GM12873 (cell line): Measurements from ENCODE around the gene PA2G4.

Experiments
- CTCF ChIP-seq: IDR thresholded peaks from 2 replicates; pipeline ENCODE4 v1.5.1; 2012; ENCODE audit warnings: low read depth, mild to moderate bottlenecking, moderate library complexity, low read length, control low read depth; ENCODE audit not compliant: insufficient read depth; ENCODE audit errors: missing control alignments

The PA2G4 gene

GRCh38 chr12:56129206-56129941 is 25.0 kb downstream of the PA2G4 start:
- no peak for TF ChIP-seq CTCF

DNA sequence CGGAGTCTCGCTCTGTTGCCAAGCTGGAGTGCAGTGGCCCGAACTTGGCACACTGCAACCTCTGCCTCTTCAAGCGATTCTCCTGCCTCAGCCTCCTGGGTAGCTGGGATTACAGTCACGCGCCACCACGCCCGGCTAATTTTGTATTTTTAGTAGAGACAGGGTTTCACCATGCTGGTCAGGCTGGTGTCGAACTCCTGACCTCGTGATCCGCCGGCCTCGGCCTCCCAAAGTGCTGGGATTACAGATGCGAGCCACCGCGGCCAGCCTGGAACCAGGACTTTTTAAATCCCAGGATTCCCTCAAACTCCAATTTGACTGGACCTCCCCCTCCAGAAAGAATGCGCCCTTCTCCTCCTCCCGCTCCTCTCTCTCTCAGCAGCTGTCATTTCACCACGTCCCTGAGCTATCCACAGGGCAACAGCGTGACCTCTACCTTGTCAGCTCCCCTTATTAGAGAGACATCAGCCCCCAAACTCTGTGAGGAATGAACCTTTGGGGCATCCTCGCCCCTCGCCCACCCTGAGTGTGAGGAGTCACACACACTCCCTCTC is 25.7 kb downstream of the PA2G4 start:
- TF ChIP-seq CTCF = no peak

DNA sequence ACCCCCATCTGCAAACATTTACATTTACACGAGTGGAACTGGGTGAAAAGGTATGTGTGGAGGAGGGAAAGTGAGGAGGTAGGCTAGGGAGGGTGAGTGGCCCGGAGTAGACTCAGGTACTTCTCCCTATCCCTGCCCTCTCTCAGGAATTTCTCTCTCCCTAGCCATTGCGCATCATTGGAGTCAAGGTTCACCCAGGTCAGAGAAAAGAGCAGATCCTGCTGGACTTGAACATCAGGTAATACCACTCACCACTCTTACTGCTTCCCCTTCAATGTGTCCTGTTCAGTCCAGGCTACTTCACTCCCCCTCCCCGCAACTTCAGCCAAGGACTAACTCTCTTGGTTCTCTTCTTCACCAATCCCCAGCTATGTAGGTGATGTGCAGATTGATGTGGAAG is 26.5 kb downstream of the PA2G4 start:
- no peak for TF ChIP-seq CTCF

GRCh38 chr12:56134897-56135296 is 30.5 kb downstream of the PA2G4 start:
- no peak for TF ChIP-seq CTCF

DNA sequence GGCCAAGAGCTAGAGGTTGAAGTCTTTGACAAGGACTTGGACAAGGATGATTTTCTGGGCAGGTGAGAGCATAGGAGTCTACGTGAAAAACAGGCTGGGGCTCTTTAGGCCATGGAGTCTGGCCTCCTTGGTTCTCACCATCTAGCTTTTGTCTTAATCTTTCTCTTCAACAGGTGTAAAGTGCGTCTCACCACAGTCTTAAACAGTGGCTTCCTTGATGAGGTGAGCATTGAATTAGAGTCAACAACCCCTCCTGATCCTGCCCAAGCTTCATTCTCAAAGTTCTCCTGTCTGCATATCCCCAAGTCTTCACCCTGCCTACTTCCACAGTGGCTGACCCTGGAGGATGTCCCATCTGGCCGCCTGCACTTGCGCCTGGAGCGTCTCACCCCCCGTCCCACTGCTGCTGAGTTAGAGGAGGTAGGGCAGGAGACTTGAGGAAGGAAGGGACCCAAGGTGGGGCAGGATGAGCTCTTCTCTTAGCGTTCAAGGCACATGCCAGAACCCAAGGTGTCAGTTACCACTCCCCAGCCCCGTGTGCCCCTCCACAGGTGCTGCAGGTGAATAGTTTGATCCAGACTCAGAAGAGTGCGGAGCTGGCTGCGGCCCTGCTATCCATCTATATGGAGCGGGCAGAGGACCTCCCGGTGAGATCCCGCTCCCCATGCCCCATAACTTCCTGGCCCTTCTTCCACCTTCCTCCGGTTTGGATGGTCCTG is 33.7 kb downstream of the PA2G4 start:
- no peak for TF ChIP-seq CTCF

GRCh38 chr12:56141946-56142784 is 37.8 kb downstream of the PA2G4 start:
- no peak for TF ChIP-seq CTCF

- TF ChIP-seq CTCF = no peak
These were observed 38.9 kb downstream of the PA2G4 start for GRCh38 chr12:56143217-56143616.
